GM12873 (cell line): ENCODE measurements around the gene COL5A2.

Experiments used
- CTCF ChIP-seq: IDR thresholded peaks from 2 replicates; pipeline ENCODE4 v1.5.1; 2012; ENCODE audit warnings: low read depth, mild to moderate bottlenecking, moderate library complexity, low read length, control low read depth; ENCODE audit not compliant: insufficient read depth; ENCODE audit errors: missing control alignments

The COL5A2 gene

DNA sequence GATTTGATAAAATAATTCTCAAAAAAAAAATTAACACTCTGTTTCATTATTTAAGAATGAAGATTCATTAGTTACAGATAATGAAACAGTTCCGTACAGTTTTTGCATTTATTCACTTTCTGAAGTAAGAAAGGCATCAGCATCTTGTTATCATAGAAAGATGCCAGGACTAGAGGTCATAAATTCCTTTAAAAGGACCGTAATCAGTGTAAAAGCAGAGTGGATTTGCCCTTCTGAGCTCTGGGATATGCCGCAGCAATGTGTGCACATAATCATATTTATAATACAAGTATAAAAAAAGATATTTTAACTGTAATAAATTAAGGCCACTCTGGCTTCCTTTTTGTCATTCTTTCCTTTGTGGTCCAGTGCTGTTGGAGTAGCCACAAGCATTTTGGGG is 37.5 kb upstream of the COL5A2 start:
- no peak for TF ChIP-seq CTCF

DNA sequence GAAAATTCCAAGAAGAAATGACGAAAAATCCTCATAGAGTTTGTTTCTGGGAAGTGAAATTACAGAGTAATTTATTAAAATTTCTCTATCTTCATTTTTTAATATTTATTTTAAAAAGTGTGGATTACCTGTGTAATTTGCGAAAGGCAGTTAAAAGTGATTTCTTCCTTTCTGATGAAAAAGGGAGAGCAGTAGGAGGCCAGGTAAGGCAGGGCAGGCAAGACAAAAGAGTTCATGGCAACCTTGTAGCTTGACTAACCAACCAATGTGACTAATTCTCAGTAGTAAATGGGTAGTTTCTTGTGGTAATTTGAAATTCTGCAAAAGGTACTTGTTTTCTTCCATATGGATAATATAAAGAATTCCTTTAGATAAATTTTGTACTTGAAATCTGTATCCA is 34.9 kb upstream of the COL5A2 start:
- TF ChIP-seq CTCF = no peak

DNA sequence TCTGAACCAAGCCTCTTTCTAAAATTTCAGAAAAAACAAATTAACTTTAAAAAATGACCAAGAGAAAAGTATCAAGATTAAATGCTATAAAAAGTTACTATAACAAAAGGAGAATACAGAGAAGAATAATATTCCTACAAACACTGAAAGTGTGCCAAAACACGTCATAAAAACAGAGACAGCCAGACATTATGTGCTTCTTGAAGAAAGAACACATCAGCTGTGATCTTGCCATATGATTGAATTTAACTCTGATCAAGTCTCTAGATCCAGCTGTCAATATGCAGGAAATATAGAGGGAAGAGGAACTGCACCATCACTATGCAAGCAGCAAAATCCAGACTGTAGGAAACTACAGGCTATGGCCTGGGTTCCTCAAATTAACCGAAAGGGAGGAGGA is 33.7 kb upstream of the COL5A2 start:
- no peak for TF ChIP-seq CTCF

DNA sequence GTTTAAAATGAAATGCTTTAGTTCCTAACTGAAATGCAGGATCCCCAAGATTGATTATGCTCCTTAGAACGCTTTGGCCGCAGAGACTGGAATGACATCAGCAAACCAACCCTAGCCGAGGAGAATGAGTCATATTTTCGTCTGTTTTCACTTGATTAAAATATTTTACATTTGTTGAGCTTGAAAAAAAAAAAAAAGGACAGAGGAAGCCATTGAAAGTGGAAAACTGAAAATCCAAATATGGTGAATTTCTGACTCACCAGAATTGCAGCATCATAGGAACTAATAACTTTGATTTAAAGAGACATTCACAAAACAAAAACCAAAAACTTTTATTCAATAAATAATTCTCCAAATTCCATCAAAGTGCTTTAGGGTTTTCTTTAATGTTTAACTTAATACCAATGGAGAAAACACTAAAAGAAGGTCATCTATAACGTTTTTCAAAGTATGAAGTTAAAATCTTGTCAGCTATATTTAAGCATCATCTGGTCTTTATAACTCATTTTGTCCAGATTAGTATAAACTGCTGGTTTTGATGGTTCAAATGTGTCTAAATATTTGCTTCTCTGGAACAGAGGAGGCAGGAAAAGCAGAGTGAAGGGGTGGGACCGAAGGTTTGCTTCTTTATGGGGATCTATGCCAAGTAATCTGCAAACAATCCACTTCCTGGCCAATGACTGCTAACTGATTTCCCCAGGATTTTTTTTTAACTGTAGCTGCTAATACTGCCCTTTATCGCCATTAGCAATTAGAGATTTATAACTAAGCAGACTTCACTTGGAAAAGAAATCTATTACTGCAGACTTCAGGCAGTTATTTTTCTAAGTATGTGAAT is 30.9 kb upstream of the COL5A2 start:
- no peak for TF ChIP-seq CTCF

DNA sequence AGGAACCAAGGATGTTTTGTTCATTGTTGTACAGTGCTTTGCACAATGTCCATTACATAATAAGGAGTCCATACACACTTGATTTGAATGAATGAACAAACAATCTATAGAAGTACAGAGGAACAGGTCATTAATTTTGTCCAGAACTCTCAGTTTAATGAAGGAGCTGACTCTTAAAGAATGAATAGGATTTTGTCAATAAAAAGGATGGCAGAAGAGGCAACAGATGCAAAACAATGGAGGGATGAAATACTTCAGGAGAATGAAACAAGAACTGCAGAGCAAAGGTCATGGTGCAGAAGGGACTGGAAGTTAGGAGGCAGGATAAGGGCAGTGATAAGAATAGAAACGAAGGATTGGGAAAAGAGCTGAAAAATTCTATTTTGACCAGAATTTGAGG is 28.7 kb upstream of the COL5A2 start:
- no peak for TF ChIP-seq CTCF

GRCh38 chr2:189204322-189204941 is 24.9 kb upstream of the COL5A2 start:
- no peak for TF ChIP-seq CTCF

DNA sequence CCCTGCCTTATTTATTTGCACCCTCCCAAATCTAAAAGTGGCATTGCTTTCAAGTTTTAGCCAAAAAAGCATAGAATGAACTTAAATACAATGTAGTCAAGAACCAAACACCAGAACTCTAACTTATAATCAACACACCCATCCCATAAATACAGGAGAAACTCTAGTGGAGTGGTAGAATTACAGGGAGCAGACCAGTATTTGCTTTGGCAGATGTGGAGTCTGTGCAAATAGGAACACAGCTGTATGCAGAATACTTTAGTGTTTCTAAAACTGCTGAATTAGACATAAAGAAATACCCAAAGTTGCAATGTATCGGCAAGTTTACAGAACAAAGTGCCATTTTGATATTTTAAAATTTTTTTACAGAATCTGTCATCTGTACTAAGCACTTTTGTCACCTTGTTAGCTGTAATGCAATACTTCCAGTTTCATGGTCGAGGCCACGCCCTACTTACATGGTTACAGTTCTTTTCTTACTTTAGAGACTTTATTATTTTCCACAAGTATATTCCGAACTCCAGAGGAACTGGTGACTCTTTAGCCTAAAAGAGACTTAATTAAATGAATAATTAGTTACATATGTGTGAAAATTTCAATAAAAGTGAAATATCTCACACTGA is 23.7 kb upstream of the COL5A2 start:
- TF ChIP-seq CTCF = no peak
